Smooth muscle cell (in vitro differentiated cells): ENCODE results near the gene PELI3. TPM values are rescaled to one million over a fixed set of nuclear protein-coding genes. Genes with fewer than 3 reads are reported as not detected.

Source experiments
- DNase-seq: peaks from one replicate; lab custom pipeline; 2025; ENCODE audit not compliant: unreplicated experiment; lab: John Stamatoyannopoulos, UW
- H2AFZ ChIP-seq: fragments of 200-600 bp; sonication (generic); 2 replicates; pipeline ENCODE4 v1.6.0; 2016; ENCODE audit warnings: antibody characterized with exemption, low read depth, mild to moderate bottlenecking
- H3F3A ChIP-seq: fragments of 200-600 bp; sonication (generic); 2 replicates; pipeline ENCODE4 v1.6.0; 2017; ENCODE audit warnings: antibody characterized with exemption, low read depth
- H3K27ac ChIP-seq: fragments of 200-600 bp; sonication (generic); 2 replicates; pipeline ENCODE4 v1.5.1; 2016; ENCODE audit warnings: low read depth, mild to moderate bottlenecking
- H3K27me3 ChIP-seq: fragments of 200-600 bp; sonication (generic); 2 replicates; pipeline ENCODE4 v1.6.1; 2016; ENCODE audit warnings: low read depth, mild to moderate bottlenecking
- H3K36me3 ChIP-seq: fragments of 200-600 bp; sonication (generic); 2 replicates; pipeline ENCODE4 v1.5.1; 2016; ENCODE audit warnings: low read depth
- H3K4me1 ChIP-seq: fragments of 200-600 bp; sonication (generic); 2 replicates; pipeline ENCODE4 v1.5.1; 2016; ENCODE audit warnings: low read depth
- H3K4me2 ChIP-seq: fragments of 200-600 bp; sonication (generic); 2 replicates; pipeline ENCODE4 v1.6.0; 2016; ENCODE audit warnings: mild to moderate bottlenecking
- H3K4me3 ChIP-seq: fragments of 200-600 bp; sonication (generic); 2 replicates; pipeline ENCODE4 v1.5.1; 2016; ENCODE audit warnings: mild to moderate bottlenecking
- H3K79me2 ChIP-seq: fragments of 200-600 bp; sonication (generic); 2 replicates; pipeline ENCODE4 v1.6.0; 2016; ENCODE audit warnings: low read depth, mild to moderate bottlenecking
- H3K9ac ChIP-seq: fragments of 200-600 bp; sonication (generic); 2 replicates; pipeline ENCODE4 v1.6.0; 2016; ENCODE audit warnings: low read depth
- H3K9me3 ChIP-seq: fragments of 200-600 bp; sonication (generic); replicated peaks from 2 replicates; pipeline ENCODE4 v1.5.1; 2016; ENCODE audit warnings: low read depth
- H4K20me1 ChIP-seq: fragments of 200-600 bp; sonication (generic); 2 replicates; pipeline ENCODE4 v1.6.0; 2016; ENCODE audit warnings: low read depth
- CTCF ChIP-seq: fragments of 200-600 bp; sonication (generic); IDR thresholded peaks from 2 replicates; pipeline ENCODE4 v1.5.1; 2017; ENCODE audit warnings: borderline replicate concordance, mild to moderate bottlenecking, antibody characterized with exemption; ENCODE audit not compliant: insufficient read depth, poor library complexity, severe bottlenecking
- WGBS: methylation state at CpG from one replicate; pipeline ENCODE4 v1.1.7; 2016; ENCODE audit warnings: low lambda C conversion rate; 5-methylcytosine and 5-hydroxymethylcytosine counted together
- polyA plus RNA-seq: library from polyadenylated mRNA; unstranded; fragments of >200 nt; fragmentation: Nextera tagmentation; extraction: Ambion mirVana; gene quantifications from 2 replicates; pipeline ENCODE4 v1.2.1, GENCODE V29; 2016
- total RNA-seq: library from RNA; depleted of rRNA; stranded (reverse); fragments of >200 nt; gene quantifications from 2 replicates; pipeline ENCODE4 v1.2.3, GENCODE V29; 2014

PELI3 gene
- total and polyA plus RNA-seq, 2 experiments from 2014 or later = 2.1 to 9.4 TPM

DNA sequence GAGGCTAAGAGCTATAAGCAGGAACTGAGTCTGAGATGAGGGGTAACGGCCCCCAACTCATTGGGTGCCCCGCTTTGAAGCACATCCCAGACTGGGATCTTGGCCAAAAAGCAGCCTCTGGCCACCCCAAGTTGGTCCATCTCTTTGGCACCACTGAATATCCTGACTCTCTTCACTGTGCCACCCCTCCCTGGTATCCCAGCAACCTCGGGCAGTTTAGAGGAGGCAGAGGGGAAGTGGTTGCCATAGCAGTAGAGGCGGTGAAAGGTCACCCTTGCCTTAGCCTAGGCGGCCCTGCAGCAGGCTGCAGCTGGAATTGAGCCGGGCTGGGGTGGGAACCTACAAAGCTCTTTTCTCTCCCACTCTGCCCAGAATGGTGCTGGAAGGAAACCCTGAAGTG, 1.1 kb downstream of the PELI3 start:
- peaks cover 11% of the 10 kb centered on the region for H3K4me1 ChIP-seq
- no peaks in the 10 kb centered on the region for H3F3A ChIP-seq
- 66% methylated on average over 6 of the region's 6 CpGs for WGBS
- H3K36me3 ChIP-seq = no peaks in the 10 kb centered on the region
- H3K27ac ChIP-seq = no peak overlapping the region
- no peaks in the 10 kb centered on the region for H3K79me2 ChIP-seq
- no peaks in the 10 kb centered on the region for H4K20me1 ChIP-seq
- no peak overlapping the region for H3K9ac ChIP-seq
- no peaks in the 10 kb centered on the region for H3K9me3 ChIP-seq
- no peak for DNase-seq
- H3K4me2 ChIP-seq = peak overlapping the region; percentile 94
- no peak overlapping the region for H2AFZ ChIP-seq
- H3K27me3 ChIP-seq = no peaks in the 10 kb centered on the region
- H3K4me3 ChIP-seq = peak overlapping the region; percentile 76
- no peak for TF ChIP-seq CTCF

GRCh38 chr11:66468691-66469090, 2.0 kb downstream of the PELI3 start:
- Histone ChIP-seq H3K4me3 (no peak overlapping the region), H3K27me3 (no peaks in the 10 kb centered on the region), H2AFZ (no peak overlapping the region), H3K9ac (no peak overlapping the region), H3K79me2 (no peaks in the 10 kb centered on the region), H3K9me3 (no peaks in the 10 kb centered on the region), H3F3A (no peaks in the 10 kb centered on the region), H3K4me2 (no peak overlapping the region), H3K27ac (no peak overlapping the region), H4K20me1 (no peaks in the 10 kb centered on the region), H3K4me1 (peaks cover 11% of the 10 kb centered on the region), H3K36me3 (no peaks in the 10 kb centered on the region)
- no peak for TF ChIP-seq CTCF
- whole genome bisulfite sequencing = 92% methylated on average over 6 of the region's 6 CpGs
- no peak for DNase-seq

GRCh38 chr11:66469441-66469840, 2.7 kb downstream of the PELI3 start:
- peaks cover 11% of the 10 kb centered on the region for H3K4me1 ChIP-seq
- no peak overlapping the region for H3K4me2 ChIP-seq
- no peak for TF ChIP-seq CTCF
- H3K27ac ChIP-seq = no peak overlapping the region
- H3K9ac ChIP-seq = no peak overlapping the region
- no peaks in the 10 kb centered on the region for H3K27me3 ChIP-seq
- H3K79me2 ChIP-seq = no peaks in the 10 kb centered on the region
- no peaks in the 10 kb centered on the region for H4K20me1 ChIP-seq
- no peak for DNase-seq
- 100% methylated on average over 1 of the region's 1 CpG for WGBS
- no peaks in the 10 kb centered on the region for H3K9me3 ChIP-seq
- no peak overlapping the region for H3K4me3 ChIP-seq
- no peaks in the 10 kb centered on the region for H3F3A ChIP-seq
- no peak overlapping the region for H2AFZ ChIP-seq
- H3K36me3 ChIP-seq = no peaks in the 10 kb centered on the region

- H3K4me3 ChIP-seq = no peak overlapping the region
- no peaks in the 10 kb centered on the region for H3F3A ChIP-seq
- no peaks in the 10 kb centered on the region for H4K20me1 ChIP-seq
- H2AFZ ChIP-seq = no peak overlapping the region
- no peaks in the 10 kb centered on the region for H3K27me3 ChIP-seq
- H3K4me2 ChIP-seq = no peak overlapping the region
- 94% methylated on average over 3 of the region's 3 CpGs for WGBS
- no peak overlapping the region for H3K9ac ChIP-seq
- H3K4me1 ChIP-seq = peaks cover 11% of the 10 kb centered on the region
- H3K27ac ChIP-seq = no peak overlapping the region
- H3K9me3 ChIP-seq = no peaks in the 10 kb centered on the region
- TF ChIP-seq CTCF = no peak
- H3K79me2 ChIP-seq = no peaks in the 10 kb centered on the region
- DNase-seq = no peak
- H3K36me3 ChIP-seq = no peaks in the 10 kb centered on the region
Measured at GRCh38 chr11:66470015-66470414, 3.3 kb downstream of the PELI3 start.
